Measurements from ENCODE around the gene SHB.

SHB gene

GRCh38 chr9:38037981-38038306 lies 31.1 kb downstream of the SHB start:
- no peak for DNase-seq
- Histone ChIP-seq H2BK15ac (ENCODE audit: low read depth, poor library complexity, severe bottlenecking) (no peak overlapping the region), H4K8ac (ENCODE audit: low read length) (peak overlapping the region; percentile 94), H3K36me3 (ENCODE audit: control insufficient read depth in 1 of 2, insufficient read depth in 2 of 2, low read depth in 1 of 2, low read length in 2 of 2) (peaks cover 0 to 24% of the 10 kb centered on the region in 2 experiments), H3K4me2 (ENCODE audit: low read length, poor library complexity, severe bottlenecking) (no peak overlapping the region), H3K23ac (ENCODE audit: low read length in 2 of 2) (no peak overlapping the region), H3K27me3 (ENCODE audit: control insufficient read depth in 1 of 2, insufficient read depth in 1 of 2, low read length in 2 of 2) (no peaks in the 10 kb centered on the region), H3K14ac (ENCODE audit: low read length in 2 of 2) (peak overlapping the region in 1 of 2 experiments; percentile 35), H3K4me3 (ENCODE audit: insufficient read depth in 1 of 2, low read depth in 1 of 2, low read length in 2 of 2) (no peak overlapping the region), H3K4me1 (ENCODE audit: control insufficient read depth, insufficient read depth, low read depth, low read length) (peaks cover 67% of the 10 kb centered on the region), H2BK12ac (ENCODE audit: low read length in 2 of 2) (peak overlapping the region; percentile 64 to 91), H3K79me1 (replicated peaks; ENCODE audit: low read length, poor library complexity, severe bottlenecking) (no peaks in the 10 kb centered on the region), H4K91ac (ENCODE audit: low read length) (peak overlapping the region; percentile 81), H3K18ac (ENCODE audit: low read depth in 1 of 2, low read length in 2 of 2) (peak overlapping the region; percentile 89 to 98), H3K9ac (ENCODE audit: low read length) (peak overlapping the region; percentile 78), H2BK5ac (ENCODE audit: low read depth, low read length, poor library complexity, severe bottlenecking) (no peak overlapping the region), H3K9me3 (ENCODE audit: control insufficient read depth, low read length) (no peaks in the 10 kb centered on the region), H2AK5ac (ENCODE audit: low read length, severe bottlenecking) (no peak overlapping the region), H2AFZ (ENCODE audit: low read depth, low read length) (no peak overlapping the region), H3K4ac (ENCODE audit: low read depth in 1 of 2, low read length in 2 of 2) (peak overlapping the region; percentile 45 to 99), H2BK120ac (ENCODE audit: low read depth, low read length) (peak overlapping the region; percentile 96), H3K27ac (ENCODE audit: low read length, poor library complexity, severe bottlenecking) (peak overlapping the region; percentile 82)
- 84% methylated on average over 5 of the region's 5 CpGs for WGBS

- peak; percentile 83 for DNase-seq
- Histone ChIP-seq H2BK12ac (ENCODE audit: low read length in 2 of 2) (peak overlapping the region in 1 of 2 experiments; percentile 9), H3K4me3 (ENCODE audit: insufficient read depth in 1 of 2, low read depth in 1 of 2, low read length in 2 of 2) (no peak overlapping the region), H3K4ac (ENCODE audit: low read depth in 1 of 2, low read length in 2 of 2) (peak overlapping the region; percentile 14 to 52), H2AFZ (ENCODE audit: low read depth, low read length) (no peak overlapping the region), H3K27ac (ENCODE audit: low read length, poor library complexity, severe bottlenecking) (peak overlapping the region; percentile 46), H3K23ac (ENCODE audit: low read length in 2 of 2) (no peak overlapping the region), H3K4me1 (ENCODE audit: control insufficient read depth, insufficient read depth, low read depth, low read length) (peaks cover 65% of the 10 kb centered on the region), H2AK5ac (ENCODE audit: low read length, severe bottlenecking) (peak overlapping the region; percentile 77), H3K27me3 (ENCODE audit: control insufficient read depth in 1 of 2, insufficient read depth in 1 of 2, low read length in 2 of 2) (no peaks in the 10 kb centered on the region), H3K14ac (ENCODE audit: low read length in 2 of 2) (no peak overlapping the region), H3K9me3 (ENCODE audit: control insufficient read depth, low read length) (no peaks in the 10 kb centered on the region), H4K8ac (ENCODE audit: low read length) (peak overlapping the region; percentile 77), H3K79me1 (replicated peaks; ENCODE audit: low read length, poor library complexity, severe bottlenecking) (no peaks in the 10 kb centered on the region), H3K4me2 (ENCODE audit: low read length, poor library complexity, severe bottlenecking) (no peak overlapping the region), H3K9ac (ENCODE audit: low read length) (peak overlapping the region; percentile 78), H2BK5ac (ENCODE audit: low read depth, low read length, poor library complexity, severe bottlenecking) (no peak overlapping the region), H4K91ac (ENCODE audit: low read length) (peak overlapping the region; percentile 67), H2BK15ac (ENCODE audit: low read depth, poor library complexity, severe bottlenecking) (no peak overlapping the region), H3K18ac (ENCODE audit: low read depth in 1 of 2, low read length in 2 of 2) (peak overlapping the region; percentile 56 to 67), H2BK120ac (ENCODE audit: low read depth, low read length) (peak overlapping the region; percentile 75), H3K36me3 (ENCODE audit: control insufficient read depth in 1 of 2, insufficient read depth in 2 of 2, low read depth in 1 of 2, low read length in 2 of 2) (peaks cover 0 to 22% of the 10 kb centered on the region in 2 experiments)
- WGBS, result 67% methylated on average over 12 of the region's 12 CpGs
Measured at GRCh38 chr9:38036359-38037084, 32.5 kb downstream of the SHB start.

- H3K4ac ChIP-seq (ENCODE audit: low read depth in 1 of 2, low read length in 2 of 2), result peak overlapping the region in 1 of 2 experiments; percentile 2
- peaks cover 0 to 18% of the 10 kb centered on the region in 2 experiments for H3K36me3 ChIP-seq (ENCODE audit: control insufficient read depth in 1 of 2, insufficient read depth in 2 of 2, low read depth in 1 of 2, low read length in 2 of 2)
- no peak overlapping the region for H2BK12ac ChIP-seq (ENCODE audit: low read length in 2 of 2)
- H3K9me3 ChIP-seq (ENCODE audit: control insufficient read depth, low read length), result no peaks in the 10 kb centered on the region
- no peaks in the 10 kb centered on the region for H3K79me1 ChIP-seq (replicated peaks; ENCODE audit: low read length, poor library complexity, severe bottlenecking)
- peak overlapping the region; percentile 43 for H2AK5ac ChIP-seq (ENCODE audit: low read length, severe bottlenecking)
- WGBS, result 26% methylated on average over 8 of the region's 8 CpGs
- H3K4me2 ChIP-seq (ENCODE audit: low read length, poor library complexity, severe bottlenecking), result no peak overlapping the region
- no peak overlapping the region for H2BK15ac ChIP-seq (ENCODE audit: low read depth, poor library complexity, severe bottlenecking)
- no peak overlapping the region for H3K23ac ChIP-seq (ENCODE audit: low read length in 2 of 2)
- H3K27ac ChIP-seq (ENCODE audit: low read length, poor library complexity, severe bottlenecking), result peak overlapping the region; percentile 46
- H3K27me3 ChIP-seq (ENCODE audit: control insufficient read depth in 1 of 2, insufficient read depth in 1 of 2, low read length in 2 of 2), result no peaks in the 10 kb centered on the region
- no peak overlapping the region for H4K91ac ChIP-seq (ENCODE audit: low read length)
- H2BK120ac ChIP-seq (ENCODE audit: low read depth, low read length), result no peak overlapping the region
- H4K8ac ChIP-seq (ENCODE audit: low read length), result no peak overlapping the region
- H3K4me3 ChIP-seq (ENCODE audit: insufficient read depth in 1 of 2, low read depth in 1 of 2, low read length in 2 of 2), result no peak overlapping the region
- no peak overlapping the region for H3K14ac ChIP-seq (ENCODE audit: low read length in 2 of 2)
- peak overlapping the region; percentile 46 to 67 for H3K18ac ChIP-seq (ENCODE audit: low read depth in 1 of 2, low read length in 2 of 2)
- H2BK5ac ChIP-seq (ENCODE audit: low read depth, low read length, poor library complexity, severe bottlenecking), result no peak overlapping the region
- peak; percentile 91 for DNase-seq
- peak overlapping the region; percentile 78 for H3K9ac ChIP-seq (ENCODE audit: low read length)
- H2AFZ ChIP-seq (ENCODE audit: low read depth, low read length), result no peak overlapping the region
- H3K4me1 ChIP-seq (ENCODE audit: control insufficient read depth, insufficient read depth, low read depth, low read length), result peaks cover 61% of the 10 kb centered on the region
Measured at GRCh38 chr9:38035873-38036272, 33.2 kb downstream of the SHB start.

GRCh38 chr9:38033941-38034340 lies 35.1 kb downstream of the SHB start:
- Histone ChIP-seq H3K4me2 (ENCODE audit: low read length, poor library complexity, severe bottlenecking) (no peak overlapping the region), H3K4me1 (ENCODE audit: control insufficient read depth, insufficient read depth, low read depth, low read length) (peaks cover 52% of the 10 kb centered on the region), H3K4ac (ENCODE audit: low read depth in 1 of 2, low read length in 2 of 2) (no peak overlapping the region), H4K8ac (ENCODE audit: low read length) (no peak overlapping the region), H3K23ac (ENCODE audit: low read length in 2 of 2) (no peak overlapping the region), H3K14ac (ENCODE audit: low read length in 2 of 2) (peak overlapping the region in 1 of 2 experiments; percentile 4), H3K36me3 (ENCODE audit: control insufficient read depth in 1 of 2, insufficient read depth in 2 of 2, low read depth in 1 of 2, low read length in 2 of 2) (peaks cover 0 to 8% of the 10 kb centered on the region in 2 experiments), H3K27me3 (ENCODE audit: control insufficient read depth in 1 of 2, insufficient read depth in 1 of 2, low read length in 2 of 2) (no peaks in the 10 kb centered on the region), H2BK5ac (ENCODE audit: low read depth, low read length, poor library complexity, severe bottlenecking) (no peak overlapping the region), H3K27ac (ENCODE audit: low read length, poor library complexity, severe bottlenecking) (no peak overlapping the region), H2BK120ac (ENCODE audit: low read depth, low read length) (no peak overlapping the region), H2BK15ac (ENCODE audit: low read depth, poor library complexity, severe bottlenecking) (no peak overlapping the region), H3K4me3 (ENCODE audit: insufficient read depth in 1 of 2, low read depth in 1 of 2, low read length in 2 of 2) (no peak overlapping the region), H3K18ac (ENCODE audit: low read depth in 1 of 2, low read length in 2 of 2) (peak overlapping the region in 1 of 2 experiments; percentile 22), H2BK12ac (ENCODE audit: low read length in 2 of 2) (no peak overlapping the region), H3K79me1 (replicated peaks; ENCODE audit: low read length, poor library complexity, severe bottlenecking) (no peaks in the 10 kb centered on the region), H3K9ac (ENCODE audit: low read length) (no peak overlapping the region), H3K9me3 (ENCODE audit: control insufficient read depth, low read length) (no peaks in the 10 kb centered on the region), H4K91ac (ENCODE audit: low read length) (no peak overlapping the region), H2AFZ (ENCODE audit: low read depth, low read length) (no peak overlapping the region), H2AK5ac (ENCODE audit: low read length, severe bottlenecking) (no peak overlapping the region)
- 93% methylated on average over 6 of the region's 8 CpGs for WGBS
- no peak for DNase-seq

Measured in mesenchymal stem cell (in vitro differentiated cells and primary cell).